ENCODE results near the gene MICAL3.
"Not testable (repeated sequence)": the region's sequence is repeated elsewhere in the genome, so short reads cannot be mapped to it uniquely, and the experiment has no call there.

MICAL3 gene

GRCh38 chr22:17997456-17997855 is 26.9 kb downstream of the MICAL3 start:
- no peak for DNase-seq

DNA sequence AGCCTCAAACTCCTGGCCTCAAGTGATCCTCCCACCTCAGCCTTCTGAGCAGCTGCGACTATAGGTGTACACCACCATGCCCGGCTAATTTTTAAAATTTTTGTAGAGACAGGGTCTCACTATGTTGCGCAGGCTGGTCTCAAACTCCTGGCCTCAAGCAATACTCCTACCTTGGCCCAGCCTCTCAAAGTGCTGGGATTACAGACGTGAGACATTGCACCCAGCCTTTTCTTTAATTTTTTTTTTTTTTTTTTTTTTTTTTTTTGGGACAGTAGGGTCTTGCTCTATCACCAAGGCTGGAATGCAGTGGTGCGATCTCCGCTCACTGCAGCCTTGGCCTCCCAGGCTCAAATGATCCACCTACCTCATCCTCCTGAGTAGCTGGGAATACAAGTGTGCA is 29.1 kb downstream of the MICAL3 start:
- DNase-seq: not testable (repeated sequence)

DNA sequence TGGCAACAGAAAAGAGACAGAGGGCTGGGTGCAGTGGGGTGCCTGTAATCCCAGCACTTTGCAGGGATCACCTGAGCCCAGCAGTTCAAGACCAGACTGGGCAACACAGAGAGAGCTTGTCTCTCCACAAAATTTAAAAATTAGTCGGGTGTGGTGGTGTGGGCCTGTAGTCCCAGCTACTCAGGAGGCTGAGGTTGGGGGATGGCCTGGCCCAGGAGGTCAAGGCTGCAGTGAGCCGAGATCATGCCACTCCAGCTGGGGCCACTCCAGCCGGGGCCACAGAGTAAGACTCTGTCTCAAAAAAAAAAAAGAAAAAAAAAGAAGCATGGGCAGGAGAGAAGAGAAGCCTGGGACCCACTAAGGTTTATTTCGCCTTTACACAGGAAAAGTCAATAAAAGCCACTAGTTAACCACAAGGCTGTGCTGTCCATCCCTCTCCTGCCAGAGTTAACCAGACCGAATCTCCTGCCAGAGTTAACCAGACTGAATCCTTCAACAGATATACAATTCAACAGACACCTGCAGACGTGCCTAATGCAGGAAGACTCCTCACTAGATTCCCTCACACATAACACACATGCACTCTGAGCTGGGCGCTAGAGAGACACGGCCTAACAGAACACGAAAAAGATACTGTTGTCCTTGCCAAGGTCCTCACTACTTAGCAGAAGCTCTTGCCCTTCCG is 29.8 kb downstream of the MICAL3 start:
- no peak for DNase-seq

DNA sequence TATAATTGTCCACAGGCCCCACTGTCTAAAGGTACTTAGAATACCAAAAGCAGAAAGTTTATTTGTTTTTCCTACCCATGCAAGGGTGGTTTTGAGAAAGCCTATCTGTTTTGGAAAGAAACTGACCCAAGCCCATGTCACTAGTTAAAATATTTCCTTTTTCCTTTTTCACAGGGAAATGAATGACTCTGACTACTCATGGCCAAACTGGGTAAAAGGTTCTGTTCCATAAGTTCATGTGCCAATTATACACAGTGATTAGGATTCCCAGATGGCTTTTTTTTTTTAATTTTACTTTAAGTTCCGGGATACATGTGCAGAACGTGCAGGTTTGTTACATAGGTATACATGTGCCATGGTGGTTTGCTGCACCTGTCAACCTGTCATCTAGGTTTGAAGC is 31.4 kb downstream of the MICAL3 start:
- DNase-seq: not testable (repeated sequence)

- DNase-seq: not testable (repeated sequence)
These were observed 32.4 kb downstream of the MICAL3 start for GRCh38 chr22:17991992-17992391.

DNA sequence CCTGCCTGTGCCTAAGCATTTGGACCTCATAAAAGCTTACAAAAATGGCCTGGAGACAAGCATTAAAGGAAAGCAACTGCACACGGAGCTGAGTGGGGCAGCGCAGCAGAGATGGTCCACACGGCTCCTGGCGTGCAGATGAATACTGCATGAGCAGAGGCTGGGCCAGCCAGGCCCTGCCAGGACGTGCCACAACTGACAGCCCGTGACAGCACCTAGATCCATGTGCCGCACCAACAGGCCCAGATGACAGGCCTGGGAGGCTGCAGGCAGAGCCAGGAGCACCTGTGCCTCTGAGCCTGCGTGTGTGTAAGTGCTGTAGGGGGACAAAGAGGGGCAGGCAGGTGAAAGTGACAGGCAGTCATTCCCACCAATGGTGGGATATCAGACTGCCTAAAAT is 33.4 kb downstream of the MICAL3 start:
- DNase-seq: no peak

GRCh38 chr22:17990147-17990546 is 34.2 kb downstream of the MICAL3 start:
- no peak for DNase-seq

DNA sequence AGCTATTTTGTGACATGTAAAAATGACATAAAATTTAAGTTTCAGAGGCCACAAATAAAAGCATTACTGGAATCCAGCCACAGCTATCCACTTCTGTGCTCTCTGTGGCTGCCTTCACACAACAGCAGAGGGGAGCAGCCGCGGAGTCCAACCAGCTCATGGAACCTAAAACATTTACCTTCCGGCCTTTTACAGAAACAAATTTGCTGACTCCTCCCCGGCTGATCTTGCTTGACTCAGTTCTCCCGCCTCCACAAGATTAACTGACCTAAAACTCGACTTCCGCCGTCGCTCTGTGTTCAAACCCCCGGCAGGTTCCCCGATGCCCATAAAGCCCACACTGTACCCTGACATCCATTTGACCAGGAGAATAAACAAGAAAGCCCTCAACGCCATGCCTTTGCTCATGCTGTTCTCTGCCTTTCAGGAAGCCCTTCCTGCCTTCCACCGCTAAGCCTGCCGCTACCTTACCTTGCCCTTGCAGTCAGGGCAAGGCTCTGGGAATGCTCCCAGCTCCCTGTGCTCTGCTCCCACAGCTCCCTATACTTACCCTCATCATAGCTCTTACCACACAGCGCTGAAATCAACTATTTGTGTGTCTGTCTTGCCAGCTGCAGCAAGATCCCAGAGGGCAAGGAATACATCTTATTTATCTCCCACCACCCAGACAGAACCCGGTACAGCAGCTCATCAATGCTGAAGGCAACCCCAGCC is 35.4 kb downstream of the MICAL3 start:
- DNase-seq: no peak

- DNase-seq: no peak
These were observed 38.8 kb downstream of the MICAL3 start for GRCh38 chr22:17985606-17986005.

DNA sequence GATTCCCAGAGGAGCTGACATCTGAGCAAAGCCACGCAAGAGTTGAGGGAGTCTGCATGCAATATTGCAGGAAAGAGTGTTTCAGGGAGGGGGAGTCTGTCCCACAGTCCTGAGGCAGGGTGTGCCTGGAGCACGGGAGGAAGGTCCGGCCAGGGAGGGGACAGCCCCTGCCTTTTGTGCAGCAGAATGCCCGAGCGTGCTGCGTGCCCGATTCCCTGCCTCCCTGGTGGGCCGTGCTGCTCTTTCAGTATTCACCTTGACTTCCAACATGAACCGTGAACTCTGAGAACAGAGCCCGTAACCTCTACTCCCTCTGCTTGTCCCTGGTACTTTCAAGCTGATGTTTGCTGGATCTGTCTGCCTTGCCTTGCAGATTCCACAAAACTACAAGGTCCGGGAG is 39.3 kb downstream of the MICAL3 start:
- DNase-seq: not testable (repeated sequence)

- DNase-seq: no peak
These were observed 40.2 kb downstream of the MICAL3 start for GRCh38 chr22:17984114-17984513.

DNA sequence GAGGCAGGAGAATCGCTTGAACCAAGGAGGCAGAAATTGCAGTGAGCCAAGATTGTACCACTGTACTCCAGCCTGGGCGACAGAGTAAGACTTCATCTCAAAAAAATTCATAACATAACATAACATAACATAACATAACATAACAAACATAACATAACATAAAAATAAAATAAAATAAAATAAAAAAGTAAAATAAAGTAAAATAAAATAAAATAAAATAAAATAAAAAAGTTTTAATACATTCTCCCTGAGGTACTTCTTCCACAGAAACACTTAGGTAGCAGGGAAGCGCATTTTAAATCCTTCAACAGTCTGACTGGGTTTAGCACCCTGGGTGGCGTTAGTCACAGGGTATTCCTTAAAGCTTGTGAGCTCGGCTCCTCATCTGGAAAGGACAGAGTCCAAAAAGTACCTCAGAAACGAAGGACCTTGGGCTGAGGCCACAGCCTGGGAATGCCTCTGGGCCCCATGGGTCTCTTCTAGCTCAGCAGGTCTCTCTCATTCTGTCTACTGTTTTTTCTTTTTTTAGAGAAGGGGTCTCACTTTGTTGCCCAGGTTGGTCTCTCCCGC is 41.7 kb downstream of the MICAL3 start:
- no peak for DNase-seq

GRCh38 chr22:17981497-17981896 is 42.9 kb downstream of the MICAL3 start:
- DNase-seq: no peak

DNA sequence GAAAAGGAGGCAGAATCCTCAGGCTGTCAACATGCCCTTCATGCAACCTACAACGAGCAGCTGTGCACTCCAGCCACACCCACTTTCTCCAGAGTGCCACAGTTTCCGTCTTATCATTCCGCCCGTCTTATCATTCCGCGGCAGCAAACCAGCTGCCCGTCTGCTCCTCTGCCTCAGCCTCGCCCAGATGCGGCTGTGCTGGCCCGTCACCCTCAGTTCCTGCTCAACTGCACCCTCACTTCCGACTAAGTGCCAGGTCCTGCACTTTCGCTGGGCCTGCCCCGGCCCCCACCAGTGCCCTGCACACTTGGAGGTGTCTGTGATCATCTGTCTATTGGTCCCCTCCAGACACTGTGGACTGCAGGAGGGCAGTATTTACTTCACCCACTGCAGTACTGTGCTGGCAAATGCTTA is 43.7 kb downstream of the MICAL3 start:
- DNase-seq: peak; percentile 14

DNA sequence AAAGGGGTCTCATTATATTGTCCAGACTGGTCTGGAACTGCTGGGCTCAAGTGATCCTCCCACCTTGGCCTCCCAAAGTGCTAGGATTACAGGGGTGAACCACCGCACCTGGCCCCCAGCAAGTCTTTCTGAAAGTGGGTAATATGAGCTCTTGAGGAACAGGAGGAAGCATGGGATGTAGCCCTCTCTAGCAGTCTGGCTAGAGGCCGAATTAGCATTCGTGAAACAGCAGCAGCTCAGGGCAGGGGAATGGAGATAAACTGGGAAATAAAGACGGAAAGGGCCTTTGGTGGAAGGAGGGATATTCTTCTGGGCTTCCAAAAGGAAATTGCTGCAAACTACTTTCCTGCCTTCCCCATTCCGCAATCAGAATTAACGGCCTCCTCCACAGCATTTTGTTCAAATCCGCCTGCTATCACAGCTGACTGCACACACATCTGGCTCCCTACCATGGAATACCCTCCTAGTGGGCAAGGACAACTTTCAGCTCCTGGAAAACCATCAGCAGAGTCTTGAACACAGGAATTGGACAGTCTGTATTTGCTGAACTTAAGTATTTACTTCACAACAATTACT is 44.3 kb downstream of the MICAL3 start:
- no peak for DNase-seq

- no peak for DNase-seq
These were observed 46.3 kb downstream of the MICAL3 start for GRCh38 chr22:17978027-17978426.

DNA sequence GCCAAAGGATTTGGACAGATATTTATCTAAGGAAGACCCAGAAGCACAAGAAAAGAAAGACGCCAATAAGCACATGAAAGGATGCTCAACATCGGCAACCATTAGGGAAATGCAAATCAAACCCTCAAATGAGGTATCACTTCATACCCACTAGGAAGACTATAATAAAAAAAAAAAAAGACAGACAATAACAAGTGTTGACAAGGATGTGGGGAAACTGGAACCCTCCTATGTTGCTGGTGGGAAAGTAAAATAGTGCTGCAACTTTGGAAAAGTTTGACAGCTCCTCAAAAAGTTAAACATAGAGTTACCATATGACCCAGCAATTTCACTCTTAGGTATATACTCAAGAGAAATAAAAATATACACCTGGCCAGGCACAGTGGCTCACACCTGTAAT is 47.0 kb downstream of the MICAL3 start:
- no peak for DNase-seq

- DNase-seq: no peak
These were observed 48.2 kb downstream of the MICAL3 start for GRCh38 chr22:17976121-17976520.

GRCh38 chr22:17974703-17975372 is 49.5 kb downstream of the MICAL3 start:
- DNase-seq: peak; percentile 17

GRCh38 chr22:17974087-17974486 is 50.3 kb downstream of the MICAL3 start:
- DNase-seq: no peak

- no peak for DNase-seq
These were observed 51.1 kb downstream of the MICAL3 start for GRCh38 chr22:17973217-17973616.

- DNase-seq: no peak
These were observed 51.8 kb downstream of the MICAL3 start for GRCh38 chr22:17972385-17973191.
